Measurements from ENCODE around the gene GPR151.
A peak's percentile ranks its signal among the peaks of the same experiment; 100 is the strongest.
"Not testable (repeated sequence)": the region's sequence is repeated elsewhere in the genome, so short reads cannot be mapped to it uniquely, and the experiment has no call there.

Gene GPR151

GRCh38 chr5:146516151-146516475 is at the start of gene GPR151:
TSS of gene GPR151 (minus strand) at chr5:146516190. CDS start at chr5:146516113, 77 bp downstream.
- DNase-seq, result no peak

- DNase-seq, result no peak
Observed at GRCh38 chr5:146564007-146564762, 48.2 kb upstream of the GPR151 start.

DNA sequence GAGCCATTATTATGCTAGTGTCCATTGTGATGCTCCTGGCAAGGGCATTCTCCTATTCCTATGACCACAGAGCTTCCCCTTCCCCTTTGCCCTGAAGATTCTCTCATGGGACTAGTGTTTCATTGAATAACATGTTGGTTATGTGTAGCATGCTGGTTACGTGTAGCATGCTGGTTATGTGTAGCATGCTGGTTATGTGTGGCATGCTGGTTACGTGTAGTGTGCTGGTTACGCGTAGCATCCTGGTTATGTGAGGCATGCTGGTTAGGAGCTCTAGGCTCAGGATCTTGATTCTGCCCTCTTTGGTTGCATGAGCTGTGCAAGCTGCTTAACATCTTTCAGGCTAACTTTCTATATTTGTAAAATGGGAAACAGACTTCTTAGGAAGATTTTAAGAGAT is 46.5 kb upstream of the GPR151 start:
- DNase-seq, result no peak

DNA sequence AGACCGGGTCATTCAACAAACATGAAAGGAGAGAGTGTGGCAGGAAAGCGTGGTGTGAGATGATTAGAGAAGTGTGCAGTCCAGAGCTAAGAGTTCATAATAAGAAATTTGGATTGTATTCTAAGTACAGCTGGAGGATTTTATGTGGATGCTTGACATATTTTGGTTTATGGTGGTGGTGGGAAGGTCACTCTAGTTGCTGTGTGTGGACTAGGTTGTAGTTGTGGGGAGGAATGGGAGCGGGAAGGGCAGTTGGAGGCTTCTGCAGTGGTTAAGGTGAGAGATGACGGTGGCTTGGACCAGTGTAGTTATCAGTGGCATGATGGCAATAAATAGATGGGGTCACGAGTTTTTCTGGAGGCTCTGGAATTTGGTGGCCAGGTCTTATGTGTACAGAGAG is 45.7 kb upstream of the GPR151 start:
- DNase-seq, result no peak

DNA sequence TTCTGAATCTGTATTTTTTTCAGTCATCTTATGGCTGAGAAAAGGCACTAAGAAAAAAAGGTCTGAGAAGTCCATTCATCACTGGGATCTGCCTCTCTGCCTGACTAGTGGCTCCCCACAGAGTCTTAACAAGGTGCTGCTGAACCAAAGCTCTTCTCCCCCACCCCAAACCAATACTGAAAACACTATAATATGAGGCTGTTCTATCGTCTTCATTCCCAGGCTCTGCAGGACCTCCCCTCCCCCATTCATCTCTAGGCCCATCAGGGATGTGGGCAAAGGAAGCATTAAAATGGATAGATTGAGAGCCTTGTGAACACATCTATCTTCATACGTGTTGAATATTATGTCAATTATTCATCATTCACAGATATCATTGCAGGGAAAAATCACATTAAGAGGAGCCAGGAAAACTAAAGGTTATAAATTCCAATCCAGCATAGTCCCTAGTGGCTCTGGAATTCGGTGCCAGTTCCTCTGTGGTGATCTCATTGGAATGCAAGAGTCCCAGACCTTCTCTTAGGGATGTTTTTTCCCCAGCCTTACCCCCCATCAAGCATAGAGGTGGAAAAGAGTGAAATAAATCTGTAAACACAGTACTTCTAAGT is 44.3 kb upstream of the GPR151 start:
- DNase-seq, result no peak

GRCh38 chr5:146556884-146557283 is 40.9 kb upstream of the GPR151 start:
- not testable (repeated sequence) for DNase-seq

- DNase-seq, result no peak
Observed at GRCh38 chr5:146553446-146553845, 37.5 kb upstream of the GPR151 start.

- DNase-seq, result no peak
Observed at GRCh38 chr5:146549615-146550014, 33.6 kb upstream of the GPR151 start.

GRCh38 chr5:146548781-146549449 is 32.9 kb upstream of the GPR151 start:
- DNase-seq, result no peak

DNA sequence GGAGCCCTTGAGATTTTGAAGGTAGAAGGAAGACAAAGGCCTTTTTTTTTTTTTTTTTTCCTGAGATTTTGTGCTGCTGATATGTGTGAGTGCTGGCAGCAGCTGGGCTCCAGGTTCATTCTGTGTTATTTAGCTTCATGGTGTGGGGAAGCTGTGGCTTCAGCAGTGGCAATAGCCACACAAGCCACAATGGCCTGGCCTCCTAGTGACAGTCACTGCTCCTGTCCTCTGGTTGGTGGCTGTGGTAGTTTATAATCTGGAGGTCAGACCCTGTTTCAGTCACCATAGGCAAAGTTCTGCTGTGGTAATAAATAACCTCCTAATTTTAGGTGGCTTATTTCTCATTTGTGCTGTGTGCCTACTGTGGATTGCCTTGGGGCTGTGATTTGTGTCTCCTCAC is 28.2 kb upstream of the GPR151 start:
- DNase-seq, result no peak

GRCh38 chr5:146541958-146542849 is 26.2 kb upstream of the GPR151 start:
- DNase-seq, result no peak

- DNase-seq, result no peak
Observed at GRCh38 chr5:146540414-146540813, 24.4 kb upstream of the GPR151 start.

DNA sequence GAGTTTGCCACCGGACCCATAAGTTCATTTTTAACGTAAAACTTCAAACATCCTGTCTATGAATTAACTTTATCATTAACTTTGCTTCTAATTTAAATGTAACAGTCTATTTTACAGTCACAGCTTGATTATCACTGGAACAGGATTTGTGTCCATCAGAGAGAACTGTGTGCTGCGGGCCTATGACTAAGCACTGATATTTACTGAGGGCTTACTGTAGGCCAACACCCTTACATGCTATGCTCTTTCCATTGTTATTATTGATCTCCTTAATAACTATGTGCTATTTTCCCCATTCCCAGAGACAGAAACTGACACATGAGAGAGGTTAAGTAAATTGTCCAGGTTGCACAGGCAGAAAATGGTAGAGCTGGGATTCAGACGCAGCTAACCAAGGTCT is 24.0 kb upstream of the GPR151 start:
- no peak for DNase-seq

DNA sequence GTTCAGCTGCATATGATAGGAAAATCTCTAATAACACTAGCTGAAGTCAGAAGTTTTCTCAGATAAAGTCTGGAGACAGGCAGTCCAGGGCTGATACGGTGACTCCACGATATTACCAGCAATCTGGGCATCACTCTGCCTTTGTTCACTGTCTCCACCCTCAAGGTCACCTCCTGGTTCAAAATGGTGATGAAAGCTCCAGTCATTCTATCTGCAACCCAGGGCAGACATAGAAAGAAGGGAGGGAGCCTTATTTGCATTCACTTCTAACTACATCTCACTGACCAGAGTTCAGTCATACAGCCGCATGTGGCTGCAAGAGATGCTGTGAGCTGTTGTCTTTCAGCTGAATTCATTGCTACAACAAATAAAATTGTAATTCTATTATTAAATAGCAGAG is 22.4 kb upstream of the GPR151 start:
- no peak for DNase-seq

DNA sequence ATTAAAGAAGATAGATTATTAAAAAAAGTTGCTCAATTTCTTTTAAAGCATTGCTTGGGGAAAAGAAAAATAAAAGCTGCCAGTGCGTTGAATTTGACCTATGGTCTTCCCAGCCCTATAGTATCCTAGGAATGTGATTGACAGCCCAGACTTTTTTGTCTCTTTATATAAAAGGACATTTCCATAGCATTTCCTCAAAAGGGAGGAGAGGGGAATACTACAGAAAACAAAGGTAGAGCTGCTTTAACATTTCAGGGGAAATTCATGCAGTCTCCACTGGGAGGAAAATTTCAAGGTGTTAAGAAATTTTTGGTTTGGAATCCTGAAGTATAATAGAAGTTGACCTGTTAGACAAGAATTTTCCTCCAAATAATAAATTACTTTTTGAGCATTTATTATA is 17.9 kb upstream of the GPR151 start:
- no peak for DNase-seq

DNA sequence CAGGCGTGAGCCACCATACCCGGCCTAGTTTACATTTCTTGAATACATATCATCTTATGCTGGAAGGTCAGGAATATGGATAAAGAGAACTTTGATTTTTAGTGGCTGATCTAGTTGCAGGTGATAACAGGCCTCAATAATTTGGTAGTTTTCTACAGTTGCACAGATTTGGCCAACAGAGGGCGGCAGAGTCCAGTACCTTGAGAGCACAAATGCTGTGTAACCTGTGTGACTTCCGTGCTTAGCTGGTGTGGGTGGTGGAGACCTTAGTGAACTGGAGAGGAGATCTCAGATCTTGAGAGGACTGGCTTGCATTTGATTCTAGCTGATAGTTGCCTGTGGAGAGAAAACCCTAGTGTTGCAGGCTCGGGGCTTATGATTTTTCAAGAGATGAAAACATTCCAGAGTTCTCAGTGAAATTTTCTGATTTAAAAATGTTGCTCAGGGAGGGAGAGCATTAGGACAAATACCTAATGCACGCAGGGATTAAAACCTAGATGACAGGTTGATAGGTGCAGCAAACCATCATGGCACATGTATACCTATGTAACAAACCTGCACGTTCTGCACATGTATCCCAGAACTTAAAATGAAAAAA is 17.4 kb upstream of the GPR151 start:
- peak; percentile 55 for DNase-seq

DNA sequence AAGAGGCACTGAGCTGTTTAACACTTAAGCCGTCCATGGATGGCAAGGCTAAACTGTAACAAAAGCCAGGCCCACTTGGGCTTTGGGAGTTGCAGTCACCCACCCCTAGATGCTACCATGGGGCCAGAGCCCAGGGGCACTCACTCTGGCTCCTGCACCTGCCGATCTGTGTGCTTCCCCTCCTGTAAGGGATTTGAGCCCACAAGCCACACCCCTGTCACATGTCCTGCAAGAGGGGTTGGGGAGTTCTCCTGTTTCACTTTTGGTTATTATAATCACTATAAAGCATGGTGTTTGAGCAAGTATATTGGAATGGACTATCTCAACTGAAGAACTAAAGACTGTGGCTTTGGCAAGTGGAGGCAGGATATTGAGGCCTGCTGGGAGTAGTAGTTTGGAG is 14.0 kb upstream of the GPR151 start:
- DNase-seq, result no peak

GRCh38 chr5:146528236-146528635 is 12.2 kb upstream of the GPR151 start:
- no peak for DNase-seq

DNA sequence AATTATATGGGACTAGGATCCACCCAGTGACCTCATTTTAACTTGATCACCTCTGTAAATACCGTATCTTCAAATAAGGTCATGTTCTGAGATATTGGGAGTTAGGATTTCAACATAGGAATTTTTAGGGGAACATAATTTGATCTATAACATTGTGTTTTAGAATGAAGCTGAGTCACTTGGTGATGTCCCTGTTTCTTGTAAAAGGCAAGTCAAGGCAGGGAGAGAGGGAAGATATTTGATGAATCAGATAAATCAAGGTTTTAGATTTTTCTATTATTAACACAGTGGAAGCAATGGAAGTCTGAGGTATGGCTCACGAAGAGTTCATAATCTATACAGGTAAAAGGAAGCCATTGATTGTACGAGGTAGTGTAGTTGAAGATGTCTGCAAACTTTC is 11.8 kb upstream of the GPR151 start:
- no peak for DNase-seq

GRCh38 chr5:146523698-146524097 is 7.7 kb upstream of the GPR151 start:
- DNase-seq, result no peak

GRCh38 chr5:146521403-146522106 is 5.6 kb upstream of the GPR151 start:
- DNase-seq, result no peak

DNA sequence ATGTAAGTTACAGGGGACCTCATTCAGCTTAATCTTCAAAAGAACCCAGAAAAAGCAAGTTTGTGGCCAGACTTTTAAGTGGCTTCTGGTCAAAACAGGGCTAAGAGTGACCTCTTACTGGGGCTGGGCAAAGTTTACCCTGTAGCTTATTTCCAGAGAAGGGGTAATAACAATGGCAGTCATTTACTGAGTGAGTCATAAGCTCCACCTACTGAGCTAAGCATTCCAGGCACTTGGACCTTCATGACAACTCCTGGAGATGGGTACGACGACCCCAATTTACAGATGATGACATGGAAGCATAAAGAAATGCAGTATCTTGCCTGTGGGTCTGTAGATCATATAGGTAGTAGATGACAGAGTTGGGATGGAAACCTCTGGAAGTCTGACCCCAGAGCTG is 4.7 kb upstream of the GPR151 start:
- no peak for DNase-seq

Data from NCI-H187 treated with DMSO at 0.1 percent for 48 hours (cell line).